H1 (cell line): Measurements from ENCODE around the gene RAB10. TPM values are rescaled to one million over a fixed set of nuclear protein-coding genes. Genes with fewer than 3 reads are reported as not detected.

Source experiments
- BCL11A ChIP-seq, 2 experiments: IDR thresholded peaks; one replicate each; pipeline ENCODE4 v1.6.1; 2011; ENCODE audit warnings: low read depth in 2 of 2, low read length in 2 of 2, mild to moderate bottlenecking in 2 of 2
- CBX8 ChIP-seq: fragments of 300-800, 300-1000 bp; sonication (generic); IDR thresholded peaks from 2 replicates; pipeline ENCODE4 v1.7.1; 2016; ENCODE audit warnings: low read depth, low read length, borderline replicate concordance
- CHD7 ChIP-seq: fragments of 300-600 bp; sonication (generic); IDR thresholded peaks from 2 replicates; pipeline ENCODE4 v1.7.1; 2012; ENCODE audit warnings: low read length, moderate library complexity, mild to moderate bottlenecking, inconsistent platforms; ENCODE audit not compliant: insufficient replicate concordance
- EZH2 ChIP-seq: fragments of 200-600 bp; sonication (generic); IDR thresholded peaks from 2 replicates; pipeline ENCODE4 v1.7.1; 2012; ENCODE audit warnings: low read depth, mild to moderate bottlenecking, moderate library complexity, low read length, inconsistent platforms; ENCODE audit not compliant: severe bottlenecking
- GABPA ChIP-seq: IDR thresholded peaks from 2 replicates; pipeline ENCODE4 v1.6.1; 2011; ENCODE audit warnings: mild to moderate bottlenecking, low read length, moderate library complexity, borderline replicate concordance; ENCODE audit not compliant: insufficient read depth
- GTF2F1 ChIP-seq: IDR thresholded peaks from 2 replicates; pipeline ENCODE4 v1.6.1; 2012; ENCODE audit warnings: low read depth, low read length, improper control_type of control experiment, borderline replicate concordance
- MAX ChIP-seq: IDR thresholded peaks from 2 replicates; pipeline ENCODE4 v1.6.1; 2012; ENCODE audit warnings: inconsistent platforms
- POLR2A ChIP-seq, 2 experiments: IDR thresholded peaks; 1 replicate in 1 of 2; 2 replicates in 1 of 2; pipeline ENCODE4 v1.6.1; 2011; ENCODE audit warnings: low read depth in 2 of 2, low read length in 2 of 2, mild to moderate bottlenecking in 2 of 2; ENCODE audit errors: control extremely low read depth in 1 of 2
- POU5F1 ChIP-seq: IDR thresholded peaks from 2 replicates; pipeline ENCODE4 v1.6.1; 2011; ENCODE audit warnings: low read depth, mild to moderate bottlenecking, low read length, moderate library complexity
- RNF2 ChIP-seq: fragments of 200-900, 300-1000 bp; sonication (generic); IDR thresholded peaks from 2 replicates; pipeline ENCODE4 v1.7.1; 2016; ENCODE audit warnings: borderline replicate concordance, low read depth, mild to moderate bottlenecking, antibody characterized with exemption, low read length; ENCODE audit not compliant: poor library complexity, severe bottlenecking; ENCODE audit errors: missing control alignments
- TCF12 ChIP-seq: IDR thresholded peaks from 2 replicates; pipeline ENCODE4 v1.6.1; 2011; ENCODE audit warnings: low read depth, mild to moderate bottlenecking, low read length
- TEAD4 ChIP-seq: IDR thresholded peaks from 2 replicates; pipeline ENCODE4 v1.6.1; 2012; ENCODE audit warnings: low read depth, low read length, inconsistent platforms, mixed read lengths
- polyA plus RNA-seq, 7 experiments: library from polyadenylated mRNA; depleted of rRNA in 3 of 7; stranded (reverse) in 5 of 7; unstranded in 2 of 7; fragments of >200 nt in 5 of 7; fragments of 200-250 nt in 2 of 7; gene quantifications; 1 replicate in 5 of 7; 2 replicates in 1 of 7; 4 replicates in 1 of 7; pipeline versions ENCODE4 v1.2.1 to v1.2.3, GENCODE V29; 2011 to 2013; ENCODE audit warnings: missing spikeins in 2 of 7, mixed read lengths in 2 of 7
- total RNA-seq: library from RNA; stranded (reverse); fragmentation: NEBNext Ultra II Directional; extraction: Animal tissue kit (Norgen Biotek cat#: 25700); gene quantifications from 2 replicates; pipeline ENCODE4 v1.2.1, GENCODE V29; 2021

The RAB10 gene
- total and polyA plus RNA-seq, 2 of the 8 experiments (the other 6 are each of a cell fraction or from before 2014, with no cell fraction given), result 42.6 to 136 TPM

GRCh38 chr2:26009567-26009963 lies 24.3 kb upstream of the RAB10 start (continued):
- TF ChIP-seq CHD7 (no peak), CBX8 (no peak), TCF12 (no peak), RNF2 (no peak), MAX (no peak), POU5F1 (no peak), BCL11A (IDR thresholded peaks at IDR 0.05; ENCODE audit: low read depth in 2 of 2, low read length in 2 of 2) (no peak), GTF2F1 (no peak), EZH2 (no peak), TEAD4 (no peak), GABPA (no peak), POLR2A (IDR thresholded peaks at IDR 0.05; ENCODE audit: control extremely low read depth in 1 of 2, low read depth in 2 of 2, low read length in 2 of 2) (no peak)
